ENCODE results near the gene KRTAP10-5.
"Not testable (repeated sequence)": the region's sequence is repeated elsewhere in the genome, so short reads cannot be mapped to it uniquely, and the experiment has no call there.

The KRTAP10-5 gene

GRCh38 chr21:44580231-44580821 is at the start of gene KRTAP10-5:
Gene KRTAP10-5 (minus strand): TSS chr21:44580604. CDS start chr21:44580578, 26 bp downstream.
- DNase-seq = not testable (repeated sequence)

GRCh38 chr21:44628707-44629391 is 48.4 kb upstream of the KRTAP10-5 start:
- no peak for DNase-seq

GRCh38 chr21:44627831-44628233 is 47.4 kb upstream of the KRTAP10-5 start:
- not testable (repeated sequence) for DNase-seq

GRCh38 chr21:44627181-44627822 is 46.9 kb upstream of the KRTAP10-5 start:
- DNase-seq = not testable (repeated sequence)

- DNase-seq = no peak
These were observed 46.3 kb upstream of the KRTAP10-5 start, which contains the start of gene KRTAP10-9 for GRCh38 chr21:44626673-44627143. Gene KRTAP10-9 (plus strand): TSS chr21:44627093. CDS start chr21:44627172, 79 bp downstream.

GRCh38 chr21:44626262-44626661 is 45.9 kb upstream of the KRTAP10-5 start:
- no peak for DNase-seq

- DNase-seq = no peak
These were observed 45.4 kb upstream of the KRTAP10-5 start for GRCh38 chr21:44625756-44626155.

- no peak for DNase-seq
These were observed 43.2 kb upstream of the KRTAP10-5 start for GRCh38 chr21:44623575-44623974.

- DNase-seq = no peak
These were observed 39.5 kb upstream of the KRTAP10-5 start for GRCh38 chr21:44619886-44620285.

GRCh38 chr21:44618909-44619308 is 38.5 kb upstream of the KRTAP10-5 start:
- DNase-seq = no peak

GRCh38 chr21:44618504-44618903 is 38.1 kb upstream of the KRTAP10-5 start:
- DNase-seq = no peak

- DNase-seq = no peak
These were observed 36.7 kb upstream of the KRTAP10-5 start for GRCh38 chr21:44617071-44617501.

GRCh38 chr21:44616591-44616926 is 36.2 kb upstream of the KRTAP10-5 start:
- DNase-seq = no peak

GRCh38 chr21:44615911-44616590 is 35.6 kb upstream of the KRTAP10-5 start:
- no peak for DNase-seq

- DNase-seq = no peak
These were observed 35.1 kb upstream of the KRTAP10-5 start for GRCh38 chr21:44615466-44615865.

GRCh38 chr21:44614961-44615391 is 34.6 kb upstream of the KRTAP10-5 start:
- no peak for DNase-seq

- DNase-seq = no peak
These were observed 33.8 kb upstream of the KRTAP10-5 start for GRCh38 chr21:44614161-44614631.

GRCh38 chr21:44613386-44614155 is 33.2 kb upstream of the KRTAP10-5 start:
- DNase-seq = no peak

GRCh38 chr21:44612669-44613229 is 32.3 kb upstream of the KRTAP10-5 start:
- no peak for DNase-seq

GRCh38 chr21:44612029-44612486 is 31.7 kb upstream of the KRTAP10-5 start, which contains the start of gene KRTAP10-8:
Gene KRTAP10-8 (plus strand): TSS chr21:44612079. CDS start chr21:44612101, 22 bp downstream.
- DNase-seq = no peak

- DNase-seq = no peak
These were observed 31.1 kb upstream of the KRTAP10-5 start for GRCh38 chr21:44611551-44611950.
